K562 (cell line): ENCODE measurements around the gene PLD1. TPM values are rescaled to one million over a fixed set of nuclear protein-coding genes. Genes with fewer than 3 reads are reported as not detected.

Source experiments
- CHCHD3 ChIP-seq: fragments of 250-450 bp; sonication (Bioruptor Pico); IDR thresholded peaks from 2 replicates; pipeline ENCODE4 v2.1.2; 2022; ENCODE audit warnings: mild to moderate bottlenecking
- CSDE1 ChIP-seq, 2 experiments: fragments of 450-650 bp; IDR thresholded peaks; 2 replicates each; pipeline ENCODE4 v1.6.1; 2016; ENCODE audit warnings: mild to moderate bottlenecking in 1 of 2
- E2F4 ChIP-seq: sonication (generic); formaldehyde crosslinking; IDR thresholded peaks from 2 replicates; pipeline ENCODE4 v1.8.0; 2022; ENCODE audit warnings: mild to moderate bottlenecking, low read depth, missing genetic modification reagents
- E2F5 ChIP-seq: sonication (generic); formaldehyde crosslinking; IDR thresholded peaks from 2 replicates; pipeline ENCODE4 v1.8.0; 2022; ENCODE audit warnings: mild to moderate bottlenecking, missing genetic modification reagents
- ETV5 ChIP-seq: sonication (generic); formaldehyde crosslinking; IDR thresholded peaks from 2 replicates; pipeline ENCODE4 v1.4.0; 2020; ENCODE audit warnings: low read depth, mild to moderate bottlenecking, missing genetic modification reagents
- FOS ChIP-seq: IDR thresholded peaks from 3 replicates; pipeline ENCODE4 v1.6.1; 2011; ENCODE audit not compliant: insufficient read length; ENCODE audit errors: extremely low read depth
- FOXK1 ChIP-seq: sonication (generic); formaldehyde crosslinking; IDR thresholded peaks from 2 replicates; pipeline ENCODE4 v1.8.0; 2022; ENCODE audit warnings: missing genetic modification reagents, mild to moderate bottlenecking, borderline replicate concordance
- FOXK2 ChIP-seq, 2 experiments: fragments of 450-650 bp; IDR thresholded peaks in 1 of 2; conservative IDR thresholded peaks in 1 of 2; 2 replicates each; pipeline ENCODE4 v1.6.1; 2016; ENCODE audit warnings: low read depth in 2 of 2, mild to moderate bottlenecking in 1 of 2
- HMGN3 ChIP-seq: IDR thresholded peaks from 2 replicates; pipeline ENCODE4 v1.6.1; 2011; ENCODE audit warnings: borderline replicate concordance, low read depth, mild to moderate bottlenecking, mixed read lengths, low read length; ENCODE audit not compliant: insufficient read length; ENCODE audit errors: extremely low read depth
- HNRNPH1 ChIP-seq: fragments of 200-400 bp; formaldehyde crosslinking; optimal IDR thresholded peaks from 2 replicates; pipeline ENCODE3; 2017; ENCODE audit warnings: low read depth, mild to moderate bottlenecking, low read length, moderate library complexity
- MTA3 ChIP-seq: fragments of 450-650 bp; formaldehyde crosslinking; IDR thresholded peaks from 2 replicates; pipeline ENCODE4 v1.6.1; 2017; ENCODE audit warnings: mild to moderate bottlenecking, borderline replicate concordance
- NR1H2 ChIP-seq: sonication (generic); formaldehyde crosslinking; IDR thresholded peaks from 2 replicates; pipeline ENCODE4 v1.4.0; 2020; ENCODE audit warnings: mild to moderate bottlenecking, missing genetic modification reagents
- NR2C1 ChIP-seq, 2 experiments: fragments of 450-650 bp; IDR thresholded peaks; 2 replicates each; pipeline ENCODE4 v1.6.1; 2017; ENCODE audit warnings: mild to moderate bottlenecking in 2 of 2, antibody characterized with exemption in 1 of 2, inconsistent platforms in 1 of 2, missing compliant biosample characterization in 1 of 2, missing genetic modification characterization in 1 of 2
- POLR2A ChIP-seq: fragments of 450-650 bp; conservative IDR thresholded peaks from 2 replicates; pipeline ENCODE4 v1.6.1; 2016
- PTTG1 ChIP-seq: fragments of 450-650 bp; IDR thresholded peaks from 2 replicates; pipeline ENCODE4 v1.6.1; 2016; ENCODE audit warnings: low read depth, mild to moderate bottlenecking, missing genetic modification characterization, missing compliant biosample characterization
- RAD51 ChIP-seq: fragments of 450-650 bp; IDR thresholded peaks from 2 replicates; pipeline ENCODE4 v1.7.1; 2016; ENCODE audit warnings: low read depth, mild to moderate bottlenecking, borderline replicate concordance
- SMARCA5 ChIP-seq: fragments of 450-650 bp; IDR thresholded peaks from 2 replicates; pipeline ENCODE4 v1.6.1; 2016
- SMC3 ChIP-seq: conservative IDR thresholded peaks from 2 replicates; pipeline ENCODE4 v1.6.1; 2011; ENCODE audit warnings: low read depth, low read length, improper control_type of control experiment; ENCODE audit not compliant: insufficient read depth
- SNAPC5 ChIP-seq: fragments of 250-450 bp; sonication (Bioruptor Pico); IDR thresholded peaks from 2 replicates; pipeline ENCODE4 v1.8.0; 2021; ENCODE audit warnings: moderate library complexity, mild to moderate bottlenecking, inconsistent platforms
- SRF ChIP-seq, 2 experiments: fragments of 250-450, 450-650 bp in 1 of 2; sonication (Bioruptor Pico) in 1 of 2; sonication (generic) in 1 of 2; formaldehyde crosslinking; IDR thresholded peaks; 2 replicates each; pipeline versions ENCODE4 v1.5.0 to v1.5.1; 2020 to 2022; ENCODE audit warnings: mild to moderate bottlenecking in 1 of 2, missing genetic modification reagents in 1 of 2
- USF1 ChIP-seq: sonication (generic); formaldehyde crosslinking; IDR thresholded peaks from 2 replicates; pipeline ENCODE4 v1.9.0; 2022; ENCODE audit warnings: mild to moderate bottlenecking, missing genetic modification reagents
- ZBTB9 ChIP-seq: fragments of 450-650 bp; formaldehyde crosslinking; IDR thresholded peaks from 2 replicates; pipeline ENCODE4 v1.4.0; 2020; ENCODE audit warnings: mild to moderate bottlenecking, moderate library complexity
- ZNF57 ChIP-seq: fragments of 450-650 bp; formaldehyde crosslinking; IDR thresholded peaks from 2 replicates; pipeline ENCODE4 v1.4.0; 2020; ENCODE audit warnings: mild to moderate bottlenecking, moderate library complexity
- ZNF668 ChIP-seq: fragments of 250-450 bp; sonication (Bioruptor Pico); IDR thresholded peaks from 2 replicates; pipeline ENCODE4 v1.8.0; 2022; ENCODE audit warnings: mild to moderate bottlenecking, inconsistent platforms
- ZNF707 ChIP-seq: fragments of 250-450 bp; sonication (Bioruptor Pico); conservative IDR thresholded peaks from 2 replicates; pipeline ENCODE4 v1.8.0; 2022; ENCODE audit warnings: inconsistent platforms, mild to moderate bottlenecking, moderate library complexity
- ZNF79 ChIP-seq: fragments of 250-450 bp; sonication (Bioruptor Pico); IDR thresholded peaks from 2 replicates; pipeline ENCODE4 v1.4.0; 2020; ENCODE audit warnings: low read depth, mild to moderate bottlenecking, moderate library complexity
- polyA plus RNA-seq, 8 experiments: library from polyadenylated mRNA; depleted of rRNA in 4 of 8; stranded (reverse) in 5 of 8; unstranded in 3 of 8; fragments of >200 nt; fragmentation: Nextera tagmentation in 2 of 8; fragmentation: Illumina TruSeq in 1 of 8; extraction: Ambion mirVana in 2 of 8; extraction: Trizol in 1 of 8; gene quantifications; 2 replicates each; pipeline versions ENCODE4 v1.2.1 to v1.2.3, GENCODE V29; 2011 to 2014; ENCODE audit warnings: inconsistent platforms in 1 of 8, missing spikeins in 1 of 8
- total RNA-seq, 7 experiments: library from RNA; depleted of rRNA in 6 of 7; stranded (reverse); fragments of >200 nt in 6 of 7; fragmentation: Illumina TruSeq in 2 of 7; extraction: Trizol in 2 of 7; gene quantifications; 2 replicates each; pipeline versions ENCODE4 v1.2.1 to v1.2.3, GENCODE V29; 2011 to 2021; ENCODE audit warnings: low replicate concordance in 1 of 7

Gene PLD1
- total and polyA plus RNA-seq, 9 of the 15 experiments (the other 6 are each of a cell fraction or from before 2014, with no cell fraction given): 8.4 to 26.1 (median 18.6) TPM

GRCh38 chr3:171813897-171814460, 3.7 kb upstream of the PLD1 start (continued):
- TF ChIP-seq SNAPC5: no peak
- TF ChIP-seq NR2C1 (IDR thresholded peaks at IDR 0.05): no peak; the same call in 1 of the 2 replicates
- peak; percentile 66; the same call in 1 of the 2 replicates for TF ChIP-seq NR2C1 (tag; IDR thresholded peaks at IDR 0.05)
- peak; percentile 58 for TF ChIP-seq USF1
- TF ChIP-seq CHCHD3: no peak
- no peak for TF ChIP-seq SRF (CRISPR knock-in tag; IDR thresholded peaks at IDR 0.05)
- no peak for TF ChIP-seq CSDE1 (IDR thresholded peaks at IDR 0.05)
- TF ChIP-seq ZBTB9 (CRISPR knock-in tag): no peak; the same call in none of the 2 replicates
- TF ChIP-seq FOXK2 (conservative IDR thresholded peaks at IDR 0.05 in 1 of 2, IDR thresholded peaks at IDR 0.05 in 1 of 2; ENCODE audit: low read depth in 2 of 2): 0 out of 4 replicates have a peak, but pooled peaks of 1 of the 2 experiments have one; percentile 26
- no peak for TF ChIP-seq SMARCA5
- TF ChIP-seq NR1H2 (CRISPR knock-in tag): no peak
- TF ChIP-seq ZNF57 (CRISPR knock-in tag): no peak
- 0 out of 2 replicates have a peak, but pooled peaks have one; percentile 12 for TF ChIP-seq ZNF79 (CRISPR knock-in tag)
- TF ChIP-seq FOS: no peak
- no peak for TF ChIP-seq E2F5 (CRISPR knock-in tag)
- no peak for TF ChIP-seq ETV5 (CRISPR knock-in tag)
- TF ChIP-seq PTTG1: peak; percentile 59; the same call in 1 of the 2 replicates
- no peak for TF ChIP-seq FOXK1 (CRISPR knock-in tag)
- TF ChIP-seq SMC3: no peak
- no peak for TF ChIP-seq HNRNPH1
- no peak for TF ChIP-seq ZNF707 (CRISPR knock-in tag)
- TF ChIP-seq POLR2A: no peak
- TF ChIP-seq MTA3: 0 out of 2 replicates have a peak, but pooled peaks have one; percentile 44
- peak; percentile 58; the same call in 1 of the 2 replicates for TF ChIP-seq RAD51
- no peak for TF ChIP-seq ZNF668
- TF ChIP-seq E2F4: no peak
- TF ChIP-seq HMGN3: no peak
